SJSA1 (cell line): ENCODE results near the gene PPP1R1C. TPM values are rescaled to one million over a fixed set of nuclear protein-coding genes. Genes with fewer than 3 reads are reported as not detected.

Source experiments
- DNase-seq, 2 experiments: peaks; one replicate each; pipeline ENCODE4 v3.0.0-alpha.2; 2015 to 2020; ENCODE audit warnings: low spot score in 2 of 2, low read depth in 1 of 2
- H3K27ac ChIP-seq: fragments of 250-450 bp; sonication (Bioruptor Pico); 2 replicates; pipeline ENCODE4 v1.5.1; 2020; ENCODE audit warnings: mild to moderate bottlenecking, moderate library complexity
- H3K27me3 ChIP-seq: fragments of 250-450 bp; sonication (Bioruptor Pico); replicated peaks from 2 replicates; pipeline ENCODE4 v1.5.1; 2020; ENCODE audit warnings: mild to moderate bottlenecking, moderate library complexity
- H3K36me3 ChIP-seq: fragments of 250-450 bp; sonication (Bioruptor Pico); 2 replicates; pipeline ENCODE4 v1.5.1; 2020; ENCODE audit warnings: mild to moderate bottlenecking
- H3K4me1 ChIP-seq: fragments of 250-450 bp; sonication (Bioruptor Pico); replicated peaks from 2 replicates; pipeline ENCODE4 v1.6.1; 2021; ENCODE audit warnings: mild to moderate bottlenecking
- H3K4me3 ChIP-seq: fragments of 250-450 bp; sonication (Bioruptor Pico); 2 replicates; pipeline ENCODE4 v1.5.1; 2020; ENCODE audit warnings: mild to moderate bottlenecking
- H3K9me3 ChIP-seq: fragments of 250-450 bp; sonication (Bioruptor Pico); replicated peaks from 2 replicates; pipeline ENCODE4 v1.5.1; 2020; ENCODE audit warnings: mild to moderate bottlenecking
- total RNA-seq: library from RNA; depleted of rRNA; stranded (reverse); fragments of >200 nt; shearing (Covaris generic); gene quantifications from 2 replicates; pipeline ENCODE4 v1.2.3, GENCODE V29; 2014; rRNA removed

The PPP1R1C gene
- 0.32 TPM in 1 of 2 replicates, not detected in the other for total RNA-seq

DNA sequence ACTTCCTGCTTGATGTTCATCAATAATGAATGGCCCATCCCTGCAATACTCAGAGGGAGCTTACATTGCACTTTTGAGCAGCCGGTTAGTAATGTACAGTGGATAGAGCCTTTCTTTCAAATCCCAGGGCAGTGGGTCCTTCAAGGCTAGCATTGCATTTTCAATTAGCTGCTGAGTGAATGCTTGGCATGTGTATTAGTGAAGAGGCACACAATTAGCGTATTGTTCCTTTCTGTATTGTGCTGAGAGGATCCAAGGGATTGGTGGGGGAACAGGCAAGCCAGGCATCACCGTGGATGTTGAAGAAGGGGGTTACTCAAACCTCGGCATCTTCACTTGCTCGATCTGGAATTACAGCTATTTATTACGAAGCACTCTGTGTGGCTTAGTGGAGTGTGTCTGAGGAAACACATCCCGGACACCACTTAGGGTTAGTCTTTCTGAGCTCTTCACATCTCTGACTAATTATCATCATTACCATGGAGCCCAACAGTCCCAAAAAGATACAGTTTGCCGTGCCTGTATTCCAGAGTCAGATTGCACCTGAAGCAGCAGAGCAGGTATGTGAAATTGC lies at the start of gene PPP1R1C:
PPP1R1C (plus strand) TSS at position 222 of the 574 bp plus-strand sequence; CDS start at position 480, 258 bp downstream.
- DNase-seq, result no peak
- H3K27me3 ChIP-seq, result no peaks in the 10 kb centered on the region
- H3K4me1 ChIP-seq, result no peaks in the 10 kb centered on the region
- H3K9me3 ChIP-seq, result no peaks in the 10 kb centered on the region
- no peak within 1 kb of the TSS for H3K27ac ChIP-seq
- H3K36me3 ChIP-seq, result no peaks in the 10 kb centered on the region
- H3K4me3 ChIP-seq, result no peak within 1 kb of the TSS

GRCh38 chr2:181937473-181937872 lies 48.2 kb upstream of the PPP1R1C start:
- no peak for DNase-seq

DNA sequence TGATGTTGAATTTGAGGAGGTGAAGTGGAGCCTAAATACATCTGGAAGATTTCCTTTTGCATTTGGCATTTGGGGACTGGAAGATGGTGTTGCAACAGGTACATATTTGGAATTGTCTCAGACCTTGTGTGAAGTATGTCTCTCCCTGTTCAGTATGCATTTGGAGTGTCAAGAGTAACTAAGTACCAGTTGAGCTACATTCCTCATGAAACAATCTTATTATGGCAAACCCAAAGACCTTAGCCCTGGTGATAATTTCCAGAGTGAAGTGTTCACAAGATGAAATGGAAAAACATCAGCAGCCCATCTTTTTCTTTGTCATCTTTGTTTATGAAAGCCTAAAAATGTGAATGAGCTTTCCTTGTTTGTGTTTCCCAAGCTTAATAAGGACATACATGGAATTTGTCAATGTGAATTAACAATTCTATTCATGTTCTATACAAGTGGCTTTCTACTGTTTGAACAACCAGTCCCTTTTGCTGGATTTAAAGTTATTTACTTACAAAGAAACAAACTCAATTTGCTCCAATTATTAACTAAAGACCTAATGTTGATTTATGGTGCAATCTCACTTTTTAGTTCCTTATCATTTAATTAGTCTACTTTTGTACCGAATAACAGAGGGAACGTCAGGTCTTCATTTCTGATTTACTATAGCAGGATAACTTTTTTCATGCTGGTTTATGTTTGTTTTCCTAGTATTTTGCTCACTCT lies 42.1 kb upstream of the PPP1R1C start:
- Histone ChIP-seq H3K27ac (no peak overlapping the region), H3K9me3 (no peaks in the 10 kb centered on the region), H3K4me3 (no peak overlapping the region), H3K27me3 (no peaks in the 10 kb centered on the region), H3K4me1 (peaks cover 3% of the 10 kb centered on the region; the same call in 1 of the 2 replicates), H3K36me3 (no peaks in the 10 kb centered on the region)
- DNase-seq, result no peak

More at GRCh38 chr2:181937473-181937872, 48.2 kb upstream of the PPP1R1C start:
- Histone ChIP-seq H3K4me1 (no peaks in the 10 kb centered on the region), H3K27ac (no peak overlapping the region), H3K36me3 (no peaks in the 10 kb centered on the region), H3K4me3 (no peak overlapping the region), H3K9me3 (no peaks in the 10 kb centered on the region), H3K27me3 (no peaks in the 10 kb centered on the region)

- no peak overlapping the region for H3K27ac ChIP-seq
- no peak for DNase-seq
- peaks cover 9% of the 10 kb centered on the region for H3K4me1 ChIP-seq
- H3K36me3 ChIP-seq, result no peaks in the 10 kb centered on the region
- no peak overlapping the region for H3K4me3 ChIP-seq
- H3K27me3 ChIP-seq, result no peaks in the 10 kb centered on the region
- H3K9me3 ChIP-seq, result no peaks in the 10 kb centered on the region
These were observed 41.3 kb upstream of the PPP1R1C start for GRCh38 chr2:181944164-181944913.

DNA sequence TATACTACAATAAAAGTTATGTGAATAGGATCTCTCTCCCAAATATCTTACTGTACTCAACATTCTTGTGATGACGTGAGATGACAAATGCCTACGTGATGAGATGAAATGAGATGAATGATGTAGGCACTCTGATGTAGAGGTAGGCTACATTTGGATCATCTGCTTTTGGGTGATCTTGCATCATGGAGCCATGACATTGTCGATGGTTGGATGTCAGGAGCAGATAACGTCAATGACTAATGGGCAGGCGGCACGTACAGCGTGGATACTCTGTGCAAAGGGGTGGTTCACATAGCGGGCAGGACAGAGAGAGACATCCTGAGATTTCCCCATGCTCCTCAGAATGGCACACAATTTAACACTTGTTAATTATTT lies 40.8 kb upstream of the PPP1R1C start:
- Histone ChIP-seq H3K27me3 (no peaks in the 10 kb centered on the region), H3K4me3 (no peak overlapping the region), H3K36me3 (no peaks in the 10 kb centered on the region), H3K9me3 (no peaks in the 10 kb centered on the region), H3K4me1 (peaks cover 9% of the 10 kb centered on the region), H3K27ac (no peak overlapping the region)
- DNase-seq, result no peak

DNA sequence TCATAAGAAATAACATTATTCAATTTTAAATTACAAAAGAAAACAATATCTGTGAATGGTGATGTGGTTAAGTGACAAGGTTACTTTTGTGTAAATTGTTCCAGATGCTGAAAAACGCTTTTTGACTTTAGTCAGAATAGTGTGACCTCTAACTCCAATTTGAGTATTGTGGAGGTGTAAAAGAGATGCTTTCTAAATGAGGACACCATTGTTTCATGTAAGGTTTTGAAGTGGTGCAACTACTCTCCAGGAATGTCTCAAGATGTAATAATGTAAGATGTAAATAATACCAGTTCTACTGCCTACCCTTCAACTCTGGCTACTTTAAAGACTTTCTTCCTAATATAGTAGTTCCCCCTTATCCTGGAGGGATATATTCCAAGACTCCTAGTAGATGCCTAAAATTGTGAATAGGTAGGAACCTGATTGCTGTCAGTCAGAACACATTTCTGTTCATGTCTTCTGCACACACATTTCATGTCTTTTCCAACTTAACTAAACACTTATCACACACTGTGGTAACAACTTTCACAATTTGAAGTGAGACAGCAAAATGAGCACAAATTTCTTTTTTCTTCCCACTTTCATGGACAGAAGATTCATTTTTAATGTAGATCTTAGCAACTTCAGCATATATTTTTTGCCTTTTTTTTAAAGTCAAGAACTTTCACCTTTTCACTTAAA lies 39.1 kb upstream of the PPP1R1C start:
- no peaks in the 10 kb centered on the region for H3K27me3 ChIP-seq
- no peaks in the 10 kb centered on the region for H3K9me3 ChIP-seq
- H3K4me1 ChIP-seq, result peaks cover 9% of the 10 kb centered on the region
- no peak for DNase-seq
- H3K4me3 ChIP-seq, result no peak overlapping the region
- H3K27ac ChIP-seq, result no peak overlapping the region
- H3K36me3 ChIP-seq, result no peaks in the 10 kb centered on the region

- no peaks in the 10 kb centered on the region for H3K27me3 ChIP-seq
- H3K4me1 ChIP-seq, result peaks cover 9% of the 10 kb centered on the region
- no peak for DNase-seq
- H3K9me3 ChIP-seq, result no peaks in the 10 kb centered on the region
- no peak overlapping the region for H3K4me3 ChIP-seq
- H3K36me3 ChIP-seq, result no peaks in the 10 kb centered on the region
- H3K27ac ChIP-seq, result no peak overlapping the region
These were observed 38.4 kb upstream of the PPP1R1C start for GRCh38 chr2:181947273-181947672.

- Histone ChIP-seq H3K27ac (no peak overlapping the region), H3K27me3 (no peaks in the 10 kb centered on the region)
These were observed 37.4 kb upstream of the PPP1R1C start for GRCh38 chr2:181948227-181948626.

DNA sequence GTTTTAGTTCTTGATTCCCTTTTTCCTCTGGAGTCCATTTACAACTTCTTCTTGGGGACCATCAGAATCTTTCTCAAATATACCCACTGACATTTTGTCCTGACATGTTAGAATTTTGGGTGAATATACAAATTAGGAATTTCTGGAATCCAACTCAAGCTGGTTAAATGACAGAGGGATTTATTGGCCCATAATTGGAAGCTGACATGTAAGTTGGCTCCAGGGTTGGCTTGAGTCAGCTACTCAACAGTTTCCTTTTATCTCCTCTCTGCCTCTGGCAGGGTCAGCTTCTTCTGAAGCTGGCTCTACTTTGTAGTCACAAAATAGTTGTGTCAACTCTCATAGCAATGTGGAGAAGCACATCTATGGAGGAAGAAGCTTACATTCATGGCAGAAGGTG lies 36.6 kb upstream of the PPP1R1C start:
- Histone ChIP-seq H3K27ac (no peak overlapping the region), H3K27me3 (no peaks in the 10 kb centered on the region), H3K4me1 (peaks cover 18% of the 10 kb centered on the region), H3K4me3 (no peak overlapping the region), H3K36me3 (no peaks in the 10 kb centered on the region), H3K9me3 (no peaks in the 10 kb centered on the region)
- no peak for DNase-seq

More at GRCh38 chr2:181948227-181948626, 37.4 kb upstream of the PPP1R1C start:
- no peak overlapping the region for H3K4me3 ChIP-seq
- no peak for DNase-seq
- no peaks in the 10 kb centered on the region for H3K36me3 ChIP-seq
- no peaks in the 10 kb centered on the region for H3K9me3 ChIP-seq
- H3K4me1 ChIP-seq, result peaks cover 10% of the 10 kb centered on the region

- no peak overlapping the region for H3K27ac ChIP-seq
- DNase-seq, result no peak
These were observed 33.0 kb upstream of the PPP1R1C start for GRCh38 chr2:181952404-181953226.

DNA sequence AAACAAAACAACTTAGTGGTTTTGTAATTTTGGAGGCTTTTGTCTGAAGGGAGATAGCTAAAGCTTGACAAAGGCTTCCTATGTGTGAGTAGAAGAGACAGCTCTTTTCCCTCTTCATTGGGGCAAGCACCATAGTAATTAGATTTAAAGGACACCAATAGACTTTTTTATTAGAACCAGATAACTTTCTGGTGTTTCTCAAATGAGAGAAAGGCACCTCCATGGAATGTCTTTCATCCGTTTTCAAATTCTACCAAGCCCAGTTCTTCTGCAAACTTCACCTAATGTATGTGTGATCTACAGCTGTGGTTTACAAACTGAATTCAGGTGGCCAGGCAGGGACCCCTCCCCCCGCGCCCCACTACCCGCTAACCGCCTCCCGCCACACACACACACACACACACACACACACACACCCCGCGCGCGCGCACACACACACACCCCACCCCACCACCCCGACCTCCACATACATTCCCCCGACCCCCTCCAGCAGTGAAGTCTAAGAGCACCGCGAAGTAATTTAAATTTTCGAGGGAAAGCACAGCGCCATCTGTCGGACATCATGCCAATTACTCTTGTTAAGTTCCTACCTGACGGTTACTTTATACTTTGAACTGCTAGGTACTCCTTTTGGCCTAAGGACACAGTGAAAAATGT lies 31.6 kb upstream of the PPP1R1C start:
- H3K4me3 ChIP-seq, result no peak overlapping the region
- no peaks in the 10 kb centered on the region for H3K9me3 ChIP-seq
- H3K4me1 ChIP-seq, result peaks cover 28% of the 10 kb centered on the region
- no peaks in the 10 kb centered on the region for H3K27me3 ChIP-seq
- H3K27ac ChIP-seq, result peak overlapping the region; percentile 19
- DNase-seq, result no peak
- H3K36me3 ChIP-seq, result no peaks in the 10 kb centered on the region

More at GRCh38 chr2:181952404-181953226, 33.0 kb upstream of the PPP1R1C start:
- Histone ChIP-seq H3K4me1 (peaks cover 31% of the 10 kb centered on the region), H3K36me3 (no peaks in the 10 kb centered on the region), H3K27me3 (no peaks in the 10 kb centered on the region), H3K9me3 (no peaks in the 10 kb centered on the region), H3K4me3 (no peak overlapping the region)

- DNase-seq, result peak in 1 of 2 experiments; percentile 25
- H3K27ac ChIP-seq, result peak overlapping the region; percentile 19
These were observed 31.1 kb upstream of the PPP1R1C start for GRCh38 chr2:181954538-181954883.

More at GRCh38 chr2:181954538-181954883, 31.1 kb upstream of the PPP1R1C start:
- Histone ChIP-seq H3K36me3 (no peaks in the 10 kb centered on the region), H3K27me3 (no peaks in the 10 kb centered on the region), H3K4me1 (peaks cover 27% of the 10 kb centered on the region), H3K9me3 (no peaks in the 10 kb centered on the region), H3K4me3 (no peak overlapping the region)
